22Rv1 (cell line): ENCODE measurements around the gene ACER3.
A peak's percentile ranks its signal among the peaks of the same experiment; 100 is the strongest.
"Not testable (repeated sequence)": the region's sequence is repeated elsewhere in the genome, so short reads cannot be mapped to it uniquely, and the experiment has no call there.

Experiments used
- H3K27ac ChIP-seq: fragments of 450-650 bp; 2 replicates; pipeline ENCODE4 v1.5.1; 2017
- ZFX ChIP-seq: fragments of 450-650 bp; IDR thresholded peaks from 2 replicates; pipeline ENCODE4 v1.6.1; 2017; ENCODE audit warnings: antibody characterized with exemption, borderline replicate concordance
- TF ChIP-seq, protein P1 (sequence below): fragments of 450-650 bp; IDR thresholded peaks from 2 replicates; pipeline ENCODE4 v1.5.1; 2017; ENCODE audit warnings: mild to moderate bottlenecking

The ACER3 gene

DNA sequence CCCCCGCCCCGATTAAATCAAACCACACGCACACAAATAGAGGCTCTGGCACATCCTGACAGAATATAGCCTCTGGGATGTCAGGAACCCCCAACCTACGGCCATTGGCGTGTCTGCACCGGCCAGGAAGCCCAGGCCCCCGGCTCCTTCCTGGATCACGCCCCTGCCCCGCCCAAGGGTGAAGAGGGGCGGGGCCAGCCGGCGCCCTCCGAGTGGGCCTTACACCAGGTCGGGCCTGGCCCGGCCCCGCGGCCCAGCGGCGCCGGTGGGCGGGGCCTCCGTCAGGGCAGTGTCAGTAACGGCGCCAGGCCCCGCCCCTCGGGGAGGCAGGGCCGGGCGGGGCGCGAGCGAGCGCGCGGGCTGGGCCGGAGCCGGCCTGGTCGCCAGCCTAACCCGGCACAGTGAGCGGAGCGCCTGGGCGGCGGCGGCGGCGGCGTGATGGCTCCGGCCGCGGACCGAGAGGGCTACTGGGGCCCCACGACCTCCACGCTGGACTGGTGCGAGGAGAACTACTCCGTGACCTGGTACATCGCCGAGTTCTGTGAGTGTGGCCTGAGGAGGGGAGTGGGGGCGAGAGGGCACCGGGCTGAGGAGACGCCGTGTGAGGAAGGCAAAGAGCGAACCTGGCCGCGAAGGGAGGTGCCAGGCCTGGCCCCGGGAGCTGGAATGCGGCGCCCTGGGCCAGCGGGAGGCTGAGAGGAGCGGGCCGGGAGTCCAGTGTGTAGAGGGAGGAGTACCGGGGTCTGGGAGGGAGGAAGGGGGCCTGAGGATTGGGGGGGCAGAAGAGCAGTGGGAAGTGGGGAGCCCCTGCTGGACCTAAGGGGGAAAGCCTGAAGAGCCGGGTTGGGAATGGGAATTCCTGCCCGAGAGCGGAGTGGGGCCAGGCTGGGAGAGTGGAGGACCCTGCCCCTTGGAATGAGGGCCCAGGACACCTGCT lies at the start of gene ACER3:
TSS of gene ACER3 (plus strand) at position 380 of the 937 bp plus-strand sequence. CDS start at position 439, 59 bp downstream.
- TF ChIP-seq, protein P1, sequence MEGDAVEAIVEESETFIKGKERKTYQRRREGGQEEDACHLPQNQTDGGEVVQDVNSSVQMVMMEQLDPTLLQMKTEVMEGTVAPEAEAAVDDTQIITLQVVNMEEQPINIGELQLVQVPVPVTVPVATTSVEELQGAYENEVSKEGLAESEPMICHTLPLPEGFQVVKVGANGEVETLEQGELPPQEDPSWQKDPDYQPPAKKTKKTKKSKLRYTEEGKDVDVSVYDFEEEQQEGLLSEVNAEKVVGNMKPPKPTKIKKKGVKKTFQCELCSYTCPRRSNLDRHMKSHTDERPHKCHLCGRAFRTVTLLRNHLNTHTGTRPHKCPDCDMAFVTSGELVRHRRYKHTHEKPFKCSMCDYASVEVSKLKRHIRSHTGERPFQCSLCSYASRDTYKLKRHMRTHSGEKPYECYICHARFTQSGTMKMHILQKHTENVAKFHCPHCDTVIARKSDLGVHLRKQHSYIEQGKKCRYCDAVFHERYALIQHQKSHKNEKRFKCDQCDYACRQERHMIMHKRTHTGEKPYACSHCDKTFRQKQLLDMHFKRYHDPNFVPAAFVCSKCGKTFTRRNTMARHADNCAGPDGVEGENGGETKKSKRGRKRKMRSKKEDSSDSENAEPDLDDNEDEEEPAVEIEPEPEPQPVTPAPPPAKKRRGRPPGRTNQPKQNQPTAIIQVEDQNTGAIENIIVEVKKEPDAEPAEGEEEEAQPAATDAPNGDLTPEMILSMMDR, result no peak
- TF ChIP-seq ZFX, result no peak
- peak within 1 kb of the TSS; percentile 54 for H3K27ac ChIP-seq

- TF ChIP-seq ZFX, result no peak
- TF ChIP-seq, protein P1, result no peak
- H3K27ac ChIP-seq, result no peak overlapping the region
These were observed 49.5 kb upstream of the ACER3 start for GRCh38 chr11:76811259-76811658.

DNA sequence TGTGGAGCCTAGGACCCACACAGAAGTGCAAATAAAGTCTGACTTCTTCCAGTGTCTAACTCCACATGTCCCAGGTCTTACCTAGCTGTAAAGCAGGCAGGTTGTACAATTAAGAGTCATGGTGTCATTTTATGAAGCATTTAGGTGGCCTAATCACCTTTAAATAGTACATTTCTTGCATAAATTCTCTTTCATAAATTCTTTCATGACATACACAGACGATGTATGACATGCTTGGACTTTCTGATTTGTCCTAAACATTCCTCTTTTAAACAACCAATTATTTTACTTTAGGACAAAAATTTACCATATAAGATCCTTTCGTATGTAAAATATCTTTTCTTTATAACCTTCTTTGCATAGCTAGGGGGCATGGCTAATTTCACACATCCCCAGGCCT lies 46.3 kb upstream of the ACER3 start:
- TF ChIP-seq ZFX, result no peak
- TF ChIP-seq, protein P1, result no peak
- no peak overlapping the region for H3K27ac ChIP-seq

DNA sequence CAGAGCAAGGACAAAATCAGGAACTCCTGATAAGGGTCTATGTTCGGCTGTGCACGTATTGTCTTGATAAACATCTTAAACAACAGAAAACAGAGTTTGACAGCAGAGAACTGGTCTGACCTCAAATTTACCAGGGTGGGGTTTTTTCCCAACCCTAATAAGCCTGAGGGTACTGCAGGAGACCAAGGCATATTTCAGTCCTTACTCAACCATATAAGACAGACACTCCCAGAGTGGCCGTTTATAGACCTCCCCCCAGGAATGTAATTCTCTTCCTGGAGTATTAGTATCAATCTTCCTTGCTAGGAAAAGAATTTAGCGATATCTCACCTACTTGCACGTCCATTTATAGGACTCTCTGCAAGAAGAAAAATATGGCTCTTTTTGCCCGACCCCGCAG lies 45.0 kb upstream of the ACER3 start:
- H3K27ac ChIP-seq, result not testable (repeated sequence)

- TF ChIP-seq, protein P1, result no peak
- no peak for TF ChIP-seq ZFX
- H3K27ac ChIP-seq, result no peak overlapping the region
These were observed 40.5 kb upstream of the ACER3 start for GRCh38 chr11:76820184-76820566.

GRCh38 chr11:76821396-76821795 lies 39.3 kb upstream of the ACER3 start:
- not testable (repeated sequence) for H3K27ac ChIP-seq

DNA sequence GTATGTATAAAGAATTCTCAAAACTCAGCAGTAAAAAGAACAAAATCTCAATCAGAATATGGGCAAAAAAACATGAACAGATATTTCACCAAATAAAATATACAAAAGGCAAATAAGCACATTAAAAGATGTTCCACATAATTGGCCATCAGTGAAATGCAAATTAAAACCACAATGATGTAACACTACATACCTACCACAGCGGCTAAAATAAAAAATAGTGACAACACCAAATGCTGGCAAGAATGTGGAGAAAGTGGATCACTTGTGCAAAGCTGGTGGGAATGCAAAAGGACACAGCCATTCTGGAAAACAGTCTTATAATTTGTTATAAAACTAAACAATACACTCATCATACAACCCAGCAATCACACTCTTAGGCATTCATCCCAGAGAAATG lies 38.3 kb upstream of the ACER3 start:
- H3K27ac ChIP-seq, result no peak overlapping the region
- TF ChIP-seq, protein P1, result no peak
- TF ChIP-seq ZFX, result no peak

GRCh38 chr11:76823481-76824028 lies 37.2 kb upstream of the ACER3 start:
- TF ChIP-seq, protein P1, result no peak
- peak overlapping the region; percentile 63 for H3K27ac ChIP-seq
